GM23338 (cell line): ENCODE measurements around the gene NCR3LG1. TPM values are rescaled to one million over a fixed set of nuclear protein-coding genes. Genes with fewer than 3 reads are reported as not detected.

Experiments used
- ATAC-seq: fragments of 200-7000 bp; cut with Tn5 transposase; 3 replicates; pipeline ENCODE4 v1.9.1; 2020
- DNase-seq: peaks from one replicate; pipeline ENCODE4 v3.0.0-alpha.2; 2015; ENCODE audit warnings: low spot score
- H2AFZ ChIP-seq: fragments of 200-600 bp; sonication (generic); 2 replicates; pipeline ENCODE4 v1.8.0; 2016; ENCODE audit warnings: antibody characterized with exemption, mild to moderate bottlenecking, moderate library complexity
- H3F3A ChIP-seq: fragments of 200-600 bp; sonication (generic); replicated peaks from 2 replicates; pipeline ENCODE4 v1.8.0; 2017; ENCODE audit warnings: antibody characterized with exemption, mixed run types, low read depth
- H3K27ac ChIP-seq: fragments of 200-600 bp; sonication (generic); 2 replicates; pipeline ENCODE4 v1.6.1; 2016; ENCODE audit warnings: low read depth
- H3K27me3 ChIP-seq: fragments of 200-600 bp; sonication (generic); 2 replicates; pipeline ENCODE4 v1.8.0; 2016; ENCODE audit warnings: mild to moderate bottlenecking, mixed run types, moderate library complexity; ENCODE audit not compliant: insufficient read depth
- H3K36me3 ChIP-seq: fragments of 200-600 bp; sonication (generic); 2 replicates; pipeline ENCODE4 v1.8.0; 2016; ENCODE audit warnings: mild to moderate bottlenecking; ENCODE audit not compliant: insufficient read depth
- H3K4me1 ChIP-seq: fragments of 200-600 bp; sonication (generic); 2 replicates; pipeline ENCODE4 v1.8.0; 2016; ENCODE audit warnings: mild to moderate bottlenecking, moderate library complexity; ENCODE audit not compliant: insufficient read depth
- H3K4me2 ChIP-seq: fragments of 200-600 bp; sonication (generic); 2 replicates; pipeline ENCODE4 v1.7.1; 2017; ENCODE audit warnings: mixed run types
- H3K4me3 ChIP-seq: fragments of 200-600 bp; sonication (generic); 2 replicates; pipeline ENCODE4 v1.6.1; 2016; ENCODE audit warnings: mixed run types
- H3K79me2 ChIP-seq: fragments of 200-600 bp; sonication (generic); replicated peaks from 2 replicates; pipeline ENCODE4 v1.8.0; 2017; ENCODE audit warnings: mild to moderate bottlenecking; ENCODE audit not compliant: insufficient read depth
- H3K9me2 ChIP-seq: fragments of 200-600 bp; sonication (generic); 2 replicates; pipeline ENCODE4 v1.8.0; 2017; ENCODE audit not compliant: insufficient read depth
- H4K20me1 ChIP-seq: fragments of 200-600 bp; sonication (generic); replicated peaks from 2 replicates; pipeline ENCODE4 v1.8.0; 2017; ENCODE audit warnings: mild to moderate bottlenecking; ENCODE audit not compliant: insufficient read depth
- H3K27ac Mint-ChIP-seq: 2 replicates; pipeline ENCODE4 v1.8.0; 2020; ENCODE audit warnings: inconsistent platforms, mild to moderate bottlenecking, moderate library complexity, mixed read lengths
- H3K27me3 Mint-ChIP-seq: 3 replicates; pipeline ENCODE4 v1.8.0; 2022; ENCODE audit warnings: low read depth, mild to moderate bottlenecking, moderate library complexity, mixed read lengths, inconsistent platforms; ENCODE audit not compliant: insufficient read depth, poor library complexity
- H3K36me3 Mint-ChIP-seq: 3 replicates; pipeline ENCODE4 v1.8.0; 2021; ENCODE audit warnings: low read depth, mild to moderate bottlenecking, inconsistent platforms, moderate library complexity, mixed read lengths
- H3K4me1 Mint-ChIP-seq: 3 replicates; pipeline ENCODE4 v1.8.0; 2020; ENCODE audit warnings: mild to moderate bottlenecking, inconsistent platforms, mixed read lengths
- H3K4me3 Mint-ChIP-seq: 3 replicates; pipeline ENCODE4 v1.8.0; 2021; ENCODE audit warnings: moderate library complexity, mild to moderate bottlenecking, inconsistent platforms, mixed read lengths
- H3K9me3 Mint-ChIP-seq: 3 replicates; pipeline ENCODE4 v1.8.0; 2020; ENCODE audit warnings: moderate library complexity, mild to moderate bottlenecking, inconsistent platforms, mixed read lengths
- CREB1 ChIP-seq: fragments of 250-450 bp; sonication (Bioruptor Pico); IDR thresholded peaks from 2 replicates; pipeline ENCODE4 v1.5.0; 2020; ENCODE audit warnings: low read depth, mild to moderate bottlenecking, moderate library complexity
- EZH2 ChIP-seq: fragments of 200-600 bp; sonication (generic); IDR thresholded peaks from one replicate; pipeline ENCODE4 v1.8.0; 2017; ENCODE audit warnings: antibody characterized with exemption, mild to moderate bottlenecking, low read depth; ENCODE audit not compliant: unreplicated experiment
- EZH2phosphoT487 ChIP-seq: fragments of 200-600 bp; sonication (generic); IDR thresholded peaks from one replicate; pipeline ENCODE4 v1.8.1; 2018; ENCODE audit warnings: antibody characterized with exemption; ENCODE audit not compliant: unreplicated experiment
- JUNB ChIP-seq: IDR thresholded peaks from one replicate; pipeline ENCODE4 v1.6.1; 2016; ENCODE audit warnings: antibody characterized with exemption; ENCODE audit not compliant: unreplicated experiment
- POLR2AphosphoS5 ChIP-seq: IDR thresholded peaks from 2 replicates; pipeline ENCODE4 v1.6.1; 2016; ENCODE audit warnings: antibody characterized with exemption, low read depth
- STAT1 ChIP-seq: IDR thresholded peaks from one replicate; pipeline ENCODE4 v1.6.1; 2016; ENCODE audit warnings: antibody characterized with exemption; ENCODE audit not compliant: unreplicated experiment
- ZNF114 ChIP-seq: fragments of 250-450 bp; sonication (Bioruptor Pico); IDR thresholded peaks from 2 replicates; pipeline ENCODE4 v1.5.0; 2020; ENCODE audit warnings: mild to moderate bottlenecking, moderate library complexity
- long read RNA-seq: library from polyadenylated mRNA; unstranded; transcript quantifications from one replicate; pipeline ENCODE4 v2.0.0, GENCODE V29; 2020; ENCODE audit not compliant: unreplicated experiment
- polyA plus RNA-seq: library from polyadenylated mRNA; unstranded; fragments of >200 nt; fragmentation: Nextera tagmentation; extraction: Ambion mirVana; gene quantifications from 2 replicates; pipeline ENCODE4 v1.2.1, GENCODE V29; 2016
- total RNA-seq: library from RNA; depleted of rRNA; stranded (reverse); fragments of >200 nt; shearing (Covaris generic); gene quantifications from 2 replicates; pipeline ENCODE4 v1.2.3, GENCODE V29; 2014; rRNA removed
- TF ChIP-seq, protein P1 (sequence below), 2 experiments: fragments of 200-600 bp in 1 of 2; sonication (generic) in 1 of 2; conservative IDR thresholded peaks; 2 replicates each; pipeline versions ENCODE4 v1.5.1 to v1.6.1; 2016 to 2017; ENCODE audit warnings: antibody characterized with exemption in 2 of 2, low read depth in 2 of 2, mild to moderate bottlenecking in 2 of 2, moderate library complexity in 1 of 2
- TF ChIP-seq, protein P2 (sequence below): IDR thresholded peaks from one replicate; pipeline ENCODE4 v1.6.1; 2018; ENCODE audit warnings: antibody characterized with exemption; ENCODE audit not compliant: unreplicated experiment
- TF ChIP-seq, protein P3 (sequence below): IDR thresholded peaks from 2 replicates; pipeline ENCODE4 v1.6.1; 2016; ENCODE audit warnings: antibody characterized with exemption
- TF ChIP-seq, protein P4 (sequence below): fragments of 250-450 bp; sonication (Bioruptor Pico); IDR thresholded peaks from 2 replicates; pipeline ENCODE4 v1.5.0; 2020; ENCODE audit warnings: mild to moderate bottlenecking, moderate library complexity

Gene NCR3LG1, protein sequence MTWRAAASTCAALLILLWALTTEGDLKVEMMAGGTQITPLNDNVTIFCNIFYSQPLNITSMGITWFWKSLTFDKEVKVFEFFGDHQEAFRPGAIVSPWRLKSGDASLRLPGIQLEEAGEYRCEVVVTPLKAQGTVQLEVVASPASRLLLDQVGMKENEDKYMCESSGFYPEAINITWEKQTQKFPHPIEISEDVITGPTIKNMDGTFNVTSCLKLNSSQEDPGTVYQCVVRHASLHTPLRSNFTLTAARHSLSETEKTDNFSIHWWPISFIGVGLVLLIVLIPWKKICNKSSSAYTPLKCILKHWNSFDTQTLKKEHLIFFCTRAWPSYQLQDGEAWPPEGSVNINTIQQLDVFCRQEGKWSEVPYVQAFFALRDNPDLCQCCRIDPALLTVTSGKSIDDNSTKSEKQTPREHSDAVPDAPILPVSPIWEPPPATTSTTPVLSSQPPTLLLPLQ
- 1.5 and 1.9 TPM in 2 replicates for total RNA-seq
- 0.15 and 0.28 TPM in 2 replicates for polyA plus RNA-seq
- long read RNA-seq, partial matches to known transcripts, result 0 of 1 reads
- long read RNA-seq, other reads (novel, unspliced or antisense), result 1 of 1 reads

DNA sequence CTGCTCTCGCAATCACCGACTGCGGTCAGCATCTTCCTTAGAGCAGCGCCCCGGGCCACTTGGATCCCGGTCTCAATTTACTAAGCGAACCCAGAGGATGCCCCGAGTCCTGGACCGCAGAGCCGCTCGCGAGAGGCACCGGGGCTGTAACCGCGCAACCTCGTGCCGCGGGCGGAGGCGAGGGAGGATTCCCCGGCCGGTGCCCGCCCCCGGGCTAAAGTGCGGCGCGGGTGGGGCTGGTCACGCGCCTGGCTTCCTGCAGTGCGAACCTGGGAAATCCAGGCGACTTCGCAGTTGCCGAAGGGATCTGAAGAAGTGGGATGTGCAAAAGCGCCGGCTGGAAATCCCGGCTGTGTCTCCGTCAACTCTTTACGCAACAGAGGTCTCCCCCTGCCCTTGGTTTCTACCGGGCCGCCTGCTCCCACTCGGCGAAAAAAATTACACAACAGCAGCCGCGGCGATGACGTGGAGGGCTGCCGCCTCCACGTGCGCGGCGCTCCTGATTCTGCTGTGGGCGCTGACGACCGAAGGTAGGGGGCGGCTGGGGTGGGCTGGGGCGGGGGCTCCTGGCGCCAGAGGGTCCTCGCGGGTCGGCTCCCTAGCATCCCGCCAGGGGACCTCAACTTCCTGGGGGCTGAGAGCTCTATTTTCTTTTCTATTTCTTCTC, at the start of gene NCR3LG1:
TSS of gene NCR3LG1 (plus strand) at position 291 of the 667 bp plus-strand sequence. CDS start at position 461, 170 bp downstream.
- DNase-seq, result peak; percentile 77
- TF ChIP-seq STAT1 (no peak), EZH2 (peak; percentile 41), CREB1 (CRISPR knock-in tag) (0 out of 2 replicates have a peak, but pooled peaks have one; percentile 39), POLR2AphosphoS5 (no peak), ZNF114 (CRISPR knock-in tag) (no peak), JUNB (no peak), EZH2phosphoT487 (peak; percentile 71)
- TF ChIP-seq, protein P1, sequence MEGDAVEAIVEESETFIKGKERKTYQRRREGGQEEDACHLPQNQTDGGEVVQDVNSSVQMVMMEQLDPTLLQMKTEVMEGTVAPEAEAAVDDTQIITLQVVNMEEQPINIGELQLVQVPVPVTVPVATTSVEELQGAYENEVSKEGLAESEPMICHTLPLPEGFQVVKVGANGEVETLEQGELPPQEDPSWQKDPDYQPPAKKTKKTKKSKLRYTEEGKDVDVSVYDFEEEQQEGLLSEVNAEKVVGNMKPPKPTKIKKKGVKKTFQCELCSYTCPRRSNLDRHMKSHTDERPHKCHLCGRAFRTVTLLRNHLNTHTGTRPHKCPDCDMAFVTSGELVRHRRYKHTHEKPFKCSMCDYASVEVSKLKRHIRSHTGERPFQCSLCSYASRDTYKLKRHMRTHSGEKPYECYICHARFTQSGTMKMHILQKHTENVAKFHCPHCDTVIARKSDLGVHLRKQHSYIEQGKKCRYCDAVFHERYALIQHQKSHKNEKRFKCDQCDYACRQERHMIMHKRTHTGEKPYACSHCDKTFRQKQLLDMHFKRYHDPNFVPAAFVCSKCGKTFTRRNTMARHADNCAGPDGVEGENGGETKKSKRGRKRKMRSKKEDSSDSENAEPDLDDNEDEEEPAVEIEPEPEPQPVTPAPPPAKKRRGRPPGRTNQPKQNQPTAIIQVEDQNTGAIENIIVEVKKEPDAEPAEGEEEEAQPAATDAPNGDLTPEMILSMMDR (conservative IDR thresholded peaks at IDR 0.05; ENCODE audit: low read depth in 2 of 2), result no peak
- TF ChIP-seq, protein P2, sequence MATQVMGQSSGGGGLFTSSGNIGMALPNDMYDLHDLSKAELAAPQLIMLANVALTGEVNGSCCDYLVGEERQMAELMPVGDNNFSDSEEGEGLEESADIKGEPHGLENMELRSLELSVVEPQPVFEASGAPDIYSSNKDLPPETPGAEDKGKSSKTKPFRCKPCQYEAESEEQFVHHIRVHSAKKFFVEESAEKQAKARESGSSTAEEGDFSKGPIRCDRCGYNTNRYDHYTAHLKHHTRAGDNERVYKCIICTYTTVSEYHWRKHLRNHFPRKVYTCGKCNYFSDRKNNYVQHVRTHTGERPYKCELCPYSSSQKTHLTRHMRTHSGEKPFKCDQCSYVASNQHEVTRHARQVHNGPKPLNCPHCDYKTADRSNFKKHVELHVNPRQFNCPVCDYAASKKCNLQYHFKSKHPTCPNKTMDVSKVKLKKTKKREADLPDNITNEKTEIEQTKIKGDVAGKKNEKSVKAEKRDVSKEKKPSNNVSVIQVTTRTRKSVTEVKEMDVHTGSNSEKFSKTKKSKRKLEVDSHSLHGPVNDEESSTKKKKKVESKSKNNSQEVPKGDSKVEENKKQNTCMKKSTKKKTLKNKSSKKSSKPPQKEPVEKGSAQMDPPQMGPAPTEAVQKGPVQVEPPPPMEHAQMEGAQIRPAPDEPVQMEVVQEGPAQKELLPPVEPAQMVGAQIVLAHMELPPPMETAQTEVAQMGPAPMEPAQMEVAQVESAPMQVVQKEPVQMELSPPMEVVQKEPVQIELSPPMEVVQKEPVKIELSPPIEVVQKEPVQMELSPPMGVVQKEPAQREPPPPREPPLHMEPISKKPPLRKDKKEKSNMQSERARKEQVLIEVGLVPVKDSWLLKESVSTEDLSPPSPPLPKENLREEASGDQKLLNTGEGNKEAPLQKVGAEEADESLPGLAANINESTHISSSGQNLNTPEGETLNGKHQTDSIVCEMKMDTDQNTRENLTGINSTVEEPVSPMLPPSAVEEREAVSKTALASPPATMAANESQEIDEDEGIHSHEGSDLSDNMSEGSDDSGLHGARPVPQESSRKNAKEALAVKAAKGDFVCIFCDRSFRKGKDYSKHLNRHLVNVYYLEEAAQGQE, result no peak
- TF ChIP-seq, protein P3, sequence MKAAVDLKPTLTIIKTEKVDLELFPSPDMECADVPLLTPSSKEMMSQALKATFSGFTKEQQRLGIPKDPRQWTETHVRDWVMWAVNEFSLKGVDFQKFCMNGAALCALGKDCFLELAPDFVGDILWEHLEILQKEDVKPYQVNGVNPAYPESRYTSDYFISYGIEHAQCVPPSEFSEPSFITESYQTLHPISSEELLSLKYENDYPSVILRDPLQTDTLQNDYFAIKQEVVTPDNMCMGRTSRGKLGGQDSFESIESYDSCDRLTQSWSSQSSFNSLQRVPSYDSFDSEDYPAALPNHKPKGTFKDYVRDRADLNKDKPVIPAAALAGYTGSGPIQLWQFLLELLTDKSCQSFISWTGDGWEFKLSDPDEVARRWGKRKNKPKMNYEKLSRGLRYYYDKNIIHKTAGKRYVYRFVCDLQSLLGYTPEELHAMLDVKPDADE, result no peak
- TF ChIP-seq, protein P4, sequence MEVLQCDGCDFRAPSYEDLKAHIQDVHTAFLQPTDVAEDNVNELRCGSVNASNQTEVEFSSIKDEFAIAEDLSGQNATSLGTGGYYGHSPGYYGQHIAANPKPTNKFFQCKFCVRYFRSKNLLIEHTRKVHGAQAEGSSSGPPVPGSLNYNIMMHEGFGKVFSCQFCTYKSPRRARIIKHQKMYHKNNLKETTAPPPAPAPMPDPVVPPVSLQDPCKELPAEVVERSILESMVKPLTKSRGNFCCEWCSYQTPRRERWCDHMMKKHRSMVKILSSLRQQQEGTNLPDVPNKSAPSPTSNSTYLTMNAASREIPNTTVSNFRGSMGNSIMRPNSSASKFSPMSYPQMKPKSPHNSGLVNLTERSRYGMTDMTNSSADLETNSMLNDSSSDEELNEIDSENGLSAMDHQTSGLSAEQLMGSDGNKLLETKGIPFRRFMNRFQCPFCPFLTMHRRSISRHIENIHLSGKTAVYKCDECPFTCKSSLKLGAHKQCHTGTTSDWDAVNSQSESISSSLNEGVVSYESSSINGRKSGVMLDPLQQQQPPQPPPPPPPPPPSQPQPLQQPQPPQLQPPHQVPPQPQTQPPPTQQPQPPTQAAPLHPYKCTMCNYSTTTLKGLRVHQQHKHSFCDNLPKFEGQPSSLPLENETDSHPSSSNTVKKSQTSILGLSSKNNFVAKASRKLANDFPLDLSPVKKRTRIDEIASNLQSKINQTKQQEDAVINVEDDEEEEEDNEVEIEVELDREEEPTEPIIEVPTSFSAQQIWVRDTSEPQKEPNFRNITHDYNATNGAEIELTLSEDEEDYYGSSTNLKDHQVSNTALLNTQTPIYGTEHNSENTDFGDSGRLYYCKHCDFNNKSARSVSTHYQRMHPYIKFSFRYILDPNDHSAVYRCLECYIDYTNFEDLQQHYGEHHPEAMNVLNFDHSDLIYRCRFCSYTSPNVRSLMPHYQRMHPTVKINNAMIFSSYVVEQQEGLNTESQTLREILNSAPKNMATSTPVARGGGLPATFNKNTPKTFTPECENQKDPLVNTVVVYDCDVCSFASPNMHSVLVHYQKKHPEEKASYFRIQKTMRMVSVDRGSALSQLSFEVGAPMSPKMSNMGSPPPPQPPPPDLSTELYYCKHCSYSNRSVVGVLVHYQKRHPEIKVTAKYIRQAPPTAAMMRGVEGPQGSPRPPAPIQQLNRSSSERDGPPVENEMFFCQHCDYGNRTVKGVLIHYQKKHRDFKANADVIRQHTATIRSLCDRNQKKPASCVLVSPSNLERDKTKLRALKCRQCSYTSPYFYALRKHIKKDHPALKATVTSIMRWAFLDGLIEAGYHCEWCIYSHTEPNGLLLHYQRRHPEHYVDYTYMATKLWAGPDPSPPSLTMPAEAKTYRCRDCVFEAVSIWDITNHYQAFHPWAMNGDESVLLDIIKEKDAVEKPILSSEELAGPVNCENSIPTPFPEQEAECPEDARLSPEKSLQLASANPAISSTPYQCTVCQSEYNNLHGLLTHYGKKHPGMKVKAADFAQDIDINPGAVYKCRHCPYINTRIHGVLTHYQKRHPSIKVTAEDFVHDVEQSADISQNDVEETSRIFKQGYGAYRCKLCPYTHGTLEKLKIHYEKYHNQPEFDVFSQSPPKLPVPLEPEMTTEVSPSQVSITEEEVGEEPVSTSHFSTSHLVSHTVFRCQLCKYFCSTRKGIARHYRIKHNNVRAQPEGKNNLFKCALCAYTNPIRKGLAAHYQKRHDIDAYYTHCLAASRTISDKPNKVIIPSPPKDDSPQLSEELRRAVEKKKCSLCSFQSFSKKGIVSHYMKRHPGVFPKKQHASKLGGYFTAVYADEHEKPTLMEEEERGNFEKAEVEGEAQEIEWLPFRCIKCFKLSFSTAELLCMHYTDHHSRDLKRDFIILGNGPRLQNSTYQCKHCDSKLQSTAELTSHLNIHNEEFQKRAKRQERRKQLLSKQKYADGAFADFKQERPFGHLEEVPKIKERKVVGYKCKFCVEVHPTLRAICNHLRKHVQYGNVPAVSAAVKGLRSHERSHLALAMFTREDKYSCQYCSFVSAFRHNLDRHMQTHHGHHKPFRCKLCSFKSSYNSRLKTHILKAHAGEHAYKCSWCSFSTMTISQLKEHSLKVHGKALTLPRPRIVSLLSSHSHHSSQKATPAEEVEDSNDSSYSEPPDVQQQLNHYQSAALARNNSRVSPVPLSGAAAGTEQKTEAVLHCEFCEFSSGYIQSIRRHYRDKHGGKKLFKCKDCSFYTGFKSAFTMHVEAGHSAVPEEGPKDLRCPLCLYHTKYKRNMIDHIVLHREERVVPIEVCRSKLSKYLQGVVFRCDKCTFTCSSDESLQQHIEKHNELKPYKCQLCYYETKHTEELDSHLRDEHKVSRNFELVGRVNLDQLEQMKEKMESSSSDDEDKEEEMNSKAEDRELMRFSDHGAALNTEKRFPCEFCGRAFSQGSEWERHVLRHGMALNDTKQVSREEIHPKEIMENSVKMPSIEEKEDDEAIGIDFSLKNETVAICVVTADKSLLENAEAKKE (CRISPR knock-in tag), result no peak

More for the DNA sequence above, at the start of gene NCR3LG1:
- Mint-ChIP-seq H3K4me3 (peak within 1 kb of the TSS; percentile 76), H3K4me1 (peaks cover 21% of the 10 kb centered on the region), H3K9me3 (peaks cover 13% of the 10 kb centered on the region), H3K36me3 (peaks cover 3% of the 10 kb centered on the region; the same call in 1 of the 3 replicates), H3K27me3 (peaks cover 53% of the 10 kb centered on the region), H3K27ac (no peak within 1 kb of the TSS)
- H3K27me3 ChIP-seq, result peaks cover 75% of the 10 kb centered on the region
- H2AFZ ChIP-seq, result peak within 1 kb of the TSS; percentile 95
- peak within 1 kb of the TSS; percentile 76 for H3K4me2 ChIP-seq
- H3K9me2 ChIP-seq, result no peaks in the 10 kb centered on the region
- peak within 1 kb of the TSS; percentile 69 for H3K4me3 ChIP-seq
- H3K36me3 ChIP-seq, result no peaks in the 10 kb centered on the region
- no peaks in the 10 kb centered on the region for H3K79me2 ChIP-seq
- peak; percentile 66 for ATAC-seq
- 0 out of 2 replicates have a peak, but pooled peaks cover 3% of the 10 kb centered on the region for H4K20me1 ChIP-seq
- H3K27ac ChIP-seq, result no peak within 1 kb of the TSS
- 0 out of 2 replicates have a peak, but pooled peaks cover 3% of the 10 kb centered on the region for H3F3A ChIP-seq
- H3K4me1 ChIP-seq, result peaks cover 18% of the 10 kb centered on the region
